Mesendoderm (in vitro differentiated cells): ENCODE measurements around the gene PLEKHG3.

Experiments
- DNase-seq: peaks from one replicate; pipeline ENCODE4 v3.0.0; 2013
- H2AK5ac ChIP-seq: 2 replicates; pipeline ENCODE4 v1.6.1; 2013; ENCODE audit warnings: low read length, inconsistent platforms
- H2BK120ac ChIP-seq: 2 replicates; pipeline ENCODE4 v1.6.1; 2013; ENCODE audit warnings: low read depth, mild to moderate bottlenecking, low read length, moderate library complexity, mixed read lengths
- H2BK15ac ChIP-seq: replicated peaks from 2 replicates; pipeline ENCODE4 v1.6.1; 2013; ENCODE audit warnings: low read depth, mild to moderate bottlenecking, moderate library complexity
- H2BK5ac ChIP-seq: 2 replicates; pipeline ENCODE4 v1.6.1; 2013; ENCODE audit warnings: low read length, inconsistent platforms
- H3K18ac ChIP-seq: 2 replicates; pipeline ENCODE4 v1.6.1; 2013; ENCODE audit warnings: mild to moderate bottlenecking, low read length, mixed read lengths
- H3K23ac ChIP-seq: one replicate; pipeline ENCODE4 v1.6.1; 2013; ENCODE audit warnings: low read length
- H3K27ac ChIP-seq: 2 replicates; pipeline ENCODE4 v1.5.1; 2013; ENCODE audit warnings: low read depth, mild to moderate bottlenecking, inconsistent platforms, low read length, moderate library complexity
- H3K27me3 ChIP-seq: 2 replicates; pipeline ENCODE4 v1.6.1; 2013; ENCODE audit warnings: low read length, control low read depth, mild to moderate bottlenecking, inconsistent platforms; ENCODE audit not compliant: insufficient read depth, poor library complexity
- H3K36me3 ChIP-seq: 2 replicates; pipeline ENCODE4 v1.6.1; 2013; ENCODE audit warnings: low read length, inconsistent platforms; ENCODE audit not compliant: control insufficient read depth, insufficient read depth
- H3K4ac ChIP-seq: one replicate; pipeline ENCODE4 v1.6.1; 2013; ENCODE audit warnings: low read depth, mild to moderate bottlenecking, low read length, moderate library complexity
- H3K4me1 ChIP-seq: 2 replicates; pipeline ENCODE4 v1.6.1; 2013; ENCODE audit warnings: low read depth, low read length, inconsistent platforms; ENCODE audit not compliant: control insufficient read depth
- H3K4me2 ChIP-seq: 2 replicates; pipeline ENCODE4 v1.6.1; 2013; ENCODE audit warnings: low read length
- H3K4me3 ChIP-seq: 2 replicates; pipeline ENCODE4 v1.5.1; 2013; ENCODE audit warnings: mild to moderate bottlenecking, low read length
- H3K56ac ChIP-seq: one replicate; pipeline ENCODE4 v1.6.1; 2013; ENCODE audit warnings: low read length
- H3K79me1 ChIP-seq: 2 replicates; pipeline ENCODE4 v1.6.1; 2013; ENCODE audit warnings: low read length, inconsistent platforms
- H3K79me2 ChIP-seq: 2 replicates; pipeline ENCODE4 v1.6.1; 2013; ENCODE audit warnings: mild to moderate bottlenecking, low read length; ENCODE audit not compliant: control insufficient read depth, insufficient read depth
- H3K9ac ChIP-seq: 2 replicates; pipeline ENCODE4 v1.6.1; 2013; ENCODE audit warnings: low read length, inconsistent platforms
- H4K5ac ChIP-seq: one replicate; pipeline ENCODE4 v1.6.1; 2013; ENCODE audit warnings: low read length
- H4K8ac ChIP-seq: one replicate; pipeline ENCODE4 v1.6.1; 2013; ENCODE audit warnings: low read depth, mild to moderate bottlenecking, control low read depth, low read length, moderate library complexity
- WGBS: extraction: QIAGEN DNeasy Blood & Tissue Kit; methylation state at CpG from one replicate; pipeline ENCODE4 v1.1.7; 2013; ENCODE audit warnings: low lambda C conversion rate, missing lambda C conversion rate; ENCODE audit not compliant: insufficient coverage; ENCODE audit errors: extremely low coverage; 5-methylcytosine and 5-hydroxymethylcytosine counted together

The PLEKHG3 gene

GRCh38 chr14:64799555-64799954 lies 95.3 kb downstream of the PLEKHG3 start:
- Histone ChIP-seq H2BK15ac (no peak overlapping the region), H3K18ac (no peak overlapping the region), H3K27me3 (no peaks in the 10 kb centered on the region), H3K27ac (no peak overlapping the region), H3K23ac (no peak overlapping the region), H3K79me1 (no peaks in the 10 kb centered on the region), H2BK5ac (no peak overlapping the region), H3K56ac (no peak overlapping the region), H3K79me2 (no peaks in the 10 kb centered on the region), H3K36me3 (no peaks in the 10 kb centered on the region), H3K4me2 (no peak overlapping the region), H3K4ac (no peak overlapping the region), H3K4me3 (no peak overlapping the region), H2AK5ac (no peak overlapping the region), H4K5ac (no peak overlapping the region), H2BK120ac (no peak overlapping the region), H4K8ac (no peak overlapping the region), H3K9ac (no peak overlapping the region), H3K4me1 (no peaks in the 10 kb centered on the region)
- DNase-seq: no peak
- no CpG with 5 or more reads among the region's 10 CpGs for WGBS
